GM23338 (cell line): Measurements from ENCODE around the gene NAPG. TPM values are rescaled to one million over a fixed set of nuclear protein-coding genes. Genes with fewer than 3 reads are reported as not detected.

ENCODE experiments used
- ATAC-seq: fragments of 200-7000 bp; cut with Tn5 transposase; 3 replicates; pipeline ENCODE4 v1.9.1; 2020
- DNase-seq: peaks from one replicate; pipeline ENCODE4 v3.0.0-alpha.2; 2015; ENCODE audit warnings: low spot score
- H2AFZ ChIP-seq: fragments of 200-600 bp; sonication (generic); 2 replicates; pipeline ENCODE4 v1.8.0; 2016; ENCODE audit warnings: antibody characterized with exemption, mild to moderate bottlenecking, moderate library complexity
- H3F3A ChIP-seq: fragments of 200-600 bp; sonication (generic); replicated peaks from 2 replicates; pipeline ENCODE4 v1.8.0; 2017; ENCODE audit warnings: antibody characterized with exemption, mixed run types, low read depth
- H3K27ac ChIP-seq: fragments of 200-600 bp; sonication (generic); 2 replicates; pipeline ENCODE4 v1.6.1; 2016; ENCODE audit warnings: low read depth
- H3K27me3 ChIP-seq: fragments of 200-600 bp; sonication (generic); 2 replicates; pipeline ENCODE4 v1.8.0; 2016; ENCODE audit warnings: mild to moderate bottlenecking, mixed run types, moderate library complexity; ENCODE audit not compliant: insufficient read depth
- H3K36me3 ChIP-seq: fragments of 200-600 bp; sonication (generic); 2 replicates; pipeline ENCODE4 v1.8.0; 2016; ENCODE audit warnings: mild to moderate bottlenecking; ENCODE audit not compliant: insufficient read depth
- H3K4me1 ChIP-seq: fragments of 200-600 bp; sonication (generic); 2 replicates; pipeline ENCODE4 v1.8.0; 2016; ENCODE audit warnings: mild to moderate bottlenecking, moderate library complexity; ENCODE audit not compliant: insufficient read depth
- H3K4me2 ChIP-seq: fragments of 200-600 bp; sonication (generic); 2 replicates; pipeline ENCODE4 v1.7.1; 2017; ENCODE audit warnings: mixed run types
- H3K4me3 ChIP-seq: fragments of 200-600 bp; sonication (generic); 2 replicates; pipeline ENCODE4 v1.6.1; 2016; ENCODE audit warnings: mixed run types
- H3K79me2 ChIP-seq: fragments of 200-600 bp; sonication (generic); replicated peaks from 2 replicates; pipeline ENCODE4 v1.8.0; 2017; ENCODE audit warnings: mild to moderate bottlenecking; ENCODE audit not compliant: insufficient read depth
- H3K9me2 ChIP-seq: fragments of 200-600 bp; sonication (generic); 2 replicates; pipeline ENCODE4 v1.8.0; 2017; ENCODE audit not compliant: insufficient read depth
- H4K20me1 ChIP-seq: fragments of 200-600 bp; sonication (generic); replicated peaks from 2 replicates; pipeline ENCODE4 v1.8.0; 2017; ENCODE audit warnings: mild to moderate bottlenecking; ENCODE audit not compliant: insufficient read depth
- H3K27ac Mint-ChIP-seq: 2 replicates; pipeline ENCODE4 v1.8.0; 2020; ENCODE audit warnings: inconsistent platforms, mild to moderate bottlenecking, moderate library complexity, mixed read lengths
- H3K27me3 Mint-ChIP-seq: 3 replicates; pipeline ENCODE4 v1.8.0; 2022; ENCODE audit warnings: low read depth, mild to moderate bottlenecking, moderate library complexity, mixed read lengths, inconsistent platforms; ENCODE audit not compliant: insufficient read depth, poor library complexity
- H3K36me3 Mint-ChIP-seq: 3 replicates; pipeline ENCODE4 v1.8.0; 2021; ENCODE audit warnings: low read depth, mild to moderate bottlenecking, inconsistent platforms, moderate library complexity, mixed read lengths
- H3K4me1 Mint-ChIP-seq: 3 replicates; pipeline ENCODE4 v1.8.0; 2020; ENCODE audit warnings: mild to moderate bottlenecking, inconsistent platforms, mixed read lengths
- H3K4me3 Mint-ChIP-seq: 3 replicates; pipeline ENCODE4 v1.8.0; 2021; ENCODE audit warnings: moderate library complexity, mild to moderate bottlenecking, inconsistent platforms, mixed read lengths
- H3K9me3 Mint-ChIP-seq: 3 replicates; pipeline ENCODE4 v1.8.0; 2020; ENCODE audit warnings: moderate library complexity, mild to moderate bottlenecking, inconsistent platforms, mixed read lengths
- CREB1 ChIP-seq: fragments of 250-450 bp; sonication (Bioruptor Pico); IDR thresholded peaks from 2 replicates; pipeline ENCODE4 v1.5.0; 2020; ENCODE audit warnings: low read depth, mild to moderate bottlenecking, moderate library complexity
- EZH2 ChIP-seq: fragments of 200-600 bp; sonication (generic); IDR thresholded peaks from one replicate; pipeline ENCODE4 v1.8.0; 2017; ENCODE audit warnings: antibody characterized with exemption, mild to moderate bottlenecking, low read depth; ENCODE audit not compliant: unreplicated experiment
- EZH2phosphoT487 ChIP-seq: fragments of 200-600 bp; sonication (generic); IDR thresholded peaks from one replicate; pipeline ENCODE4 v1.8.1; 2018; ENCODE audit warnings: antibody characterized with exemption; ENCODE audit not compliant: unreplicated experiment
- JUNB ChIP-seq: IDR thresholded peaks from one replicate; pipeline ENCODE4 v1.6.1; 2016; ENCODE audit warnings: antibody characterized with exemption; ENCODE audit not compliant: unreplicated experiment
- NANOG ChIP-seq: IDR thresholded peaks from 2 replicates; pipeline ENCODE4 v1.6.1; 2016; ENCODE audit warnings: antibody characterized with exemption, borderline replicate concordance
- POLR2AphosphoS5 ChIP-seq: IDR thresholded peaks from 2 replicates; pipeline ENCODE4 v1.6.1; 2016; ENCODE audit warnings: antibody characterized with exemption, low read depth
- STAT1 ChIP-seq: IDR thresholded peaks from one replicate; pipeline ENCODE4 v1.6.1; 2016; ENCODE audit warnings: antibody characterized with exemption; ENCODE audit not compliant: unreplicated experiment
- ZNF114 ChIP-seq: fragments of 250-450 bp; sonication (Bioruptor Pico); IDR thresholded peaks from 2 replicates; pipeline ENCODE4 v1.5.0; 2020; ENCODE audit warnings: mild to moderate bottlenecking, moderate library complexity
- ZNF331 ChIP-seq: fragments of 250-450 bp; sonication (Bioruptor Pico); IDR thresholded peaks from 2 replicates; pipeline ENCODE4 v1.5.0; 2020; ENCODE audit warnings: low read depth, mild to moderate bottlenecking, moderate library complexity
- polyA plus RNA-seq: library from polyadenylated mRNA; unstranded; fragments of >200 nt; fragmentation: Nextera tagmentation; extraction: Ambion mirVana; gene quantifications from 2 replicates; pipeline ENCODE4 v1.2.1, GENCODE V29; 2016
- total RNA-seq: library from RNA; depleted of rRNA; stranded (reverse); fragments of >200 nt; shearing (Covaris generic); gene quantifications from 2 replicates; pipeline ENCODE4 v1.2.3, GENCODE V29; 2014
- TF ChIP-seq, protein P1 (sequence below): fragments of 250-450 bp; sonication (Bioruptor Pico); IDR thresholded peaks from 2 replicates; pipeline ENCODE4 v1.5.0; 2020; ENCODE audit warnings: mild to moderate bottlenecking, moderate library complexity
- TF ChIP-seq, protein P2 (sequence below), 2 experiments: fragments of 200-600 bp in 1 of 2; sonication (generic) in 1 of 2; conservative IDR thresholded peaks; 2 replicates each; pipeline versions ENCODE4 v1.5.1 to v1.6.1; 2016 to 2017; ENCODE audit warnings: antibody characterized with exemption in 2 of 2, low read depth in 2 of 2, mild to moderate bottlenecking in 2 of 2, moderate library complexity in 1 of 2
- TF ChIP-seq, protein P3 (sequence below): IDR thresholded peaks from 2 replicates; pipeline ENCODE4 v1.6.1; 2016; ENCODE audit warnings: antibody characterized with exemption
- TF ChIP-seq, protein P4 (sequence below): IDR thresholded peaks from one replicate; pipeline ENCODE4 v1.6.1; 2018; ENCODE audit warnings: antibody characterized with exemption; ENCODE audit not compliant: unreplicated experiment

The NAPG gene
- total and polyA plus RNA-seq, 2 experiments from 2014 or later: 26.8 to 40.1 TPM

DNA sequence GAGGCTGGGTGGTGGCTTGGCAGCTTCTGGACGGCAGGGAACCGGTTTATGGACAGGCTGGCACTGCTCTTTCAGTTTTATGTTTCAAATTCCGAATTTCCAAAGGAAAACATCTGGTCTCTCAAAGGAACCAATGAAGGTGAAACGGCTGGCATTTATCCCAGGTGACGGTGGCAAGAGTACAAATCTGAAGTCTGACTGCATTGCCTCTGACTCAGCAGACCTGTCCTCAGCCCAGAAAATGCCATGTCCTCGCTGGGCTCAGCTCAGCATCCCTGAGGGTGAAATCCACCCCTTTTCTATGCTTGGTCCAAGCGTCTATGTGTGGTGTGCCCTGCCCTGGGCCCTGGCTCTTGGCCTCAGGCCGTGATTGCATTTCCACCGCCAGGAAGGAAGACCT, 38.1 kb downstream of the NAPG start:
- Mint-ChIP-seq H3K4me3 (no peak overlapping the region), H3K36me3 (no peaks in the 10 kb centered on the region), H3K9me3 (no peaks in the 10 kb centered on the region), H3K4me1 (peaks cover 3% of the 10 kb centered on the region; the same call in 1 of the 3 replicates), H3K27me3 (no peaks in the 10 kb centered on the region), H3K27ac (no peak overlapping the region)
- H3K36me3 ChIP-seq: no peaks in the 10 kb centered on the region
- no peaks in the 10 kb centered on the region for H3F3A ChIP-seq
- H3K27me3 ChIP-seq: no peaks in the 10 kb centered on the region
- H3K4me3 ChIP-seq: no peak overlapping the region
- 0 out of 2 replicates have a peak, but pooled peaks cover 3% of the 10 kb centered on the region for H3K9me2 ChIP-seq
- no peak for TF ChIP-seq NANOG
- no peak for TF ChIP-seq POLR2AphosphoS5
- TF ChIP-seq JUNB: no peak
- TF ChIP-seq, protein P1, sequence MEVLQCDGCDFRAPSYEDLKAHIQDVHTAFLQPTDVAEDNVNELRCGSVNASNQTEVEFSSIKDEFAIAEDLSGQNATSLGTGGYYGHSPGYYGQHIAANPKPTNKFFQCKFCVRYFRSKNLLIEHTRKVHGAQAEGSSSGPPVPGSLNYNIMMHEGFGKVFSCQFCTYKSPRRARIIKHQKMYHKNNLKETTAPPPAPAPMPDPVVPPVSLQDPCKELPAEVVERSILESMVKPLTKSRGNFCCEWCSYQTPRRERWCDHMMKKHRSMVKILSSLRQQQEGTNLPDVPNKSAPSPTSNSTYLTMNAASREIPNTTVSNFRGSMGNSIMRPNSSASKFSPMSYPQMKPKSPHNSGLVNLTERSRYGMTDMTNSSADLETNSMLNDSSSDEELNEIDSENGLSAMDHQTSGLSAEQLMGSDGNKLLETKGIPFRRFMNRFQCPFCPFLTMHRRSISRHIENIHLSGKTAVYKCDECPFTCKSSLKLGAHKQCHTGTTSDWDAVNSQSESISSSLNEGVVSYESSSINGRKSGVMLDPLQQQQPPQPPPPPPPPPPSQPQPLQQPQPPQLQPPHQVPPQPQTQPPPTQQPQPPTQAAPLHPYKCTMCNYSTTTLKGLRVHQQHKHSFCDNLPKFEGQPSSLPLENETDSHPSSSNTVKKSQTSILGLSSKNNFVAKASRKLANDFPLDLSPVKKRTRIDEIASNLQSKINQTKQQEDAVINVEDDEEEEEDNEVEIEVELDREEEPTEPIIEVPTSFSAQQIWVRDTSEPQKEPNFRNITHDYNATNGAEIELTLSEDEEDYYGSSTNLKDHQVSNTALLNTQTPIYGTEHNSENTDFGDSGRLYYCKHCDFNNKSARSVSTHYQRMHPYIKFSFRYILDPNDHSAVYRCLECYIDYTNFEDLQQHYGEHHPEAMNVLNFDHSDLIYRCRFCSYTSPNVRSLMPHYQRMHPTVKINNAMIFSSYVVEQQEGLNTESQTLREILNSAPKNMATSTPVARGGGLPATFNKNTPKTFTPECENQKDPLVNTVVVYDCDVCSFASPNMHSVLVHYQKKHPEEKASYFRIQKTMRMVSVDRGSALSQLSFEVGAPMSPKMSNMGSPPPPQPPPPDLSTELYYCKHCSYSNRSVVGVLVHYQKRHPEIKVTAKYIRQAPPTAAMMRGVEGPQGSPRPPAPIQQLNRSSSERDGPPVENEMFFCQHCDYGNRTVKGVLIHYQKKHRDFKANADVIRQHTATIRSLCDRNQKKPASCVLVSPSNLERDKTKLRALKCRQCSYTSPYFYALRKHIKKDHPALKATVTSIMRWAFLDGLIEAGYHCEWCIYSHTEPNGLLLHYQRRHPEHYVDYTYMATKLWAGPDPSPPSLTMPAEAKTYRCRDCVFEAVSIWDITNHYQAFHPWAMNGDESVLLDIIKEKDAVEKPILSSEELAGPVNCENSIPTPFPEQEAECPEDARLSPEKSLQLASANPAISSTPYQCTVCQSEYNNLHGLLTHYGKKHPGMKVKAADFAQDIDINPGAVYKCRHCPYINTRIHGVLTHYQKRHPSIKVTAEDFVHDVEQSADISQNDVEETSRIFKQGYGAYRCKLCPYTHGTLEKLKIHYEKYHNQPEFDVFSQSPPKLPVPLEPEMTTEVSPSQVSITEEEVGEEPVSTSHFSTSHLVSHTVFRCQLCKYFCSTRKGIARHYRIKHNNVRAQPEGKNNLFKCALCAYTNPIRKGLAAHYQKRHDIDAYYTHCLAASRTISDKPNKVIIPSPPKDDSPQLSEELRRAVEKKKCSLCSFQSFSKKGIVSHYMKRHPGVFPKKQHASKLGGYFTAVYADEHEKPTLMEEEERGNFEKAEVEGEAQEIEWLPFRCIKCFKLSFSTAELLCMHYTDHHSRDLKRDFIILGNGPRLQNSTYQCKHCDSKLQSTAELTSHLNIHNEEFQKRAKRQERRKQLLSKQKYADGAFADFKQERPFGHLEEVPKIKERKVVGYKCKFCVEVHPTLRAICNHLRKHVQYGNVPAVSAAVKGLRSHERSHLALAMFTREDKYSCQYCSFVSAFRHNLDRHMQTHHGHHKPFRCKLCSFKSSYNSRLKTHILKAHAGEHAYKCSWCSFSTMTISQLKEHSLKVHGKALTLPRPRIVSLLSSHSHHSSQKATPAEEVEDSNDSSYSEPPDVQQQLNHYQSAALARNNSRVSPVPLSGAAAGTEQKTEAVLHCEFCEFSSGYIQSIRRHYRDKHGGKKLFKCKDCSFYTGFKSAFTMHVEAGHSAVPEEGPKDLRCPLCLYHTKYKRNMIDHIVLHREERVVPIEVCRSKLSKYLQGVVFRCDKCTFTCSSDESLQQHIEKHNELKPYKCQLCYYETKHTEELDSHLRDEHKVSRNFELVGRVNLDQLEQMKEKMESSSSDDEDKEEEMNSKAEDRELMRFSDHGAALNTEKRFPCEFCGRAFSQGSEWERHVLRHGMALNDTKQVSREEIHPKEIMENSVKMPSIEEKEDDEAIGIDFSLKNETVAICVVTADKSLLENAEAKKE: no peak
- TF ChIP-seq EZH2phosphoT487: no peak
- TF ChIP-seq, protein P2, sequence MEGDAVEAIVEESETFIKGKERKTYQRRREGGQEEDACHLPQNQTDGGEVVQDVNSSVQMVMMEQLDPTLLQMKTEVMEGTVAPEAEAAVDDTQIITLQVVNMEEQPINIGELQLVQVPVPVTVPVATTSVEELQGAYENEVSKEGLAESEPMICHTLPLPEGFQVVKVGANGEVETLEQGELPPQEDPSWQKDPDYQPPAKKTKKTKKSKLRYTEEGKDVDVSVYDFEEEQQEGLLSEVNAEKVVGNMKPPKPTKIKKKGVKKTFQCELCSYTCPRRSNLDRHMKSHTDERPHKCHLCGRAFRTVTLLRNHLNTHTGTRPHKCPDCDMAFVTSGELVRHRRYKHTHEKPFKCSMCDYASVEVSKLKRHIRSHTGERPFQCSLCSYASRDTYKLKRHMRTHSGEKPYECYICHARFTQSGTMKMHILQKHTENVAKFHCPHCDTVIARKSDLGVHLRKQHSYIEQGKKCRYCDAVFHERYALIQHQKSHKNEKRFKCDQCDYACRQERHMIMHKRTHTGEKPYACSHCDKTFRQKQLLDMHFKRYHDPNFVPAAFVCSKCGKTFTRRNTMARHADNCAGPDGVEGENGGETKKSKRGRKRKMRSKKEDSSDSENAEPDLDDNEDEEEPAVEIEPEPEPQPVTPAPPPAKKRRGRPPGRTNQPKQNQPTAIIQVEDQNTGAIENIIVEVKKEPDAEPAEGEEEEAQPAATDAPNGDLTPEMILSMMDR (conservative IDR thresholded peaks at IDR 0.05; ENCODE audit: low read depth in 2 of 2): no peak
- TF ChIP-seq, protein P3, sequence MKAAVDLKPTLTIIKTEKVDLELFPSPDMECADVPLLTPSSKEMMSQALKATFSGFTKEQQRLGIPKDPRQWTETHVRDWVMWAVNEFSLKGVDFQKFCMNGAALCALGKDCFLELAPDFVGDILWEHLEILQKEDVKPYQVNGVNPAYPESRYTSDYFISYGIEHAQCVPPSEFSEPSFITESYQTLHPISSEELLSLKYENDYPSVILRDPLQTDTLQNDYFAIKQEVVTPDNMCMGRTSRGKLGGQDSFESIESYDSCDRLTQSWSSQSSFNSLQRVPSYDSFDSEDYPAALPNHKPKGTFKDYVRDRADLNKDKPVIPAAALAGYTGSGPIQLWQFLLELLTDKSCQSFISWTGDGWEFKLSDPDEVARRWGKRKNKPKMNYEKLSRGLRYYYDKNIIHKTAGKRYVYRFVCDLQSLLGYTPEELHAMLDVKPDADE: no peak
- TF ChIP-seq ZNF331 (CRISPR knock-in tag): no peak
- no peak for TF ChIP-seq ZNF114 (CRISPR knock-in tag)
- TF ChIP-seq, protein P4, sequence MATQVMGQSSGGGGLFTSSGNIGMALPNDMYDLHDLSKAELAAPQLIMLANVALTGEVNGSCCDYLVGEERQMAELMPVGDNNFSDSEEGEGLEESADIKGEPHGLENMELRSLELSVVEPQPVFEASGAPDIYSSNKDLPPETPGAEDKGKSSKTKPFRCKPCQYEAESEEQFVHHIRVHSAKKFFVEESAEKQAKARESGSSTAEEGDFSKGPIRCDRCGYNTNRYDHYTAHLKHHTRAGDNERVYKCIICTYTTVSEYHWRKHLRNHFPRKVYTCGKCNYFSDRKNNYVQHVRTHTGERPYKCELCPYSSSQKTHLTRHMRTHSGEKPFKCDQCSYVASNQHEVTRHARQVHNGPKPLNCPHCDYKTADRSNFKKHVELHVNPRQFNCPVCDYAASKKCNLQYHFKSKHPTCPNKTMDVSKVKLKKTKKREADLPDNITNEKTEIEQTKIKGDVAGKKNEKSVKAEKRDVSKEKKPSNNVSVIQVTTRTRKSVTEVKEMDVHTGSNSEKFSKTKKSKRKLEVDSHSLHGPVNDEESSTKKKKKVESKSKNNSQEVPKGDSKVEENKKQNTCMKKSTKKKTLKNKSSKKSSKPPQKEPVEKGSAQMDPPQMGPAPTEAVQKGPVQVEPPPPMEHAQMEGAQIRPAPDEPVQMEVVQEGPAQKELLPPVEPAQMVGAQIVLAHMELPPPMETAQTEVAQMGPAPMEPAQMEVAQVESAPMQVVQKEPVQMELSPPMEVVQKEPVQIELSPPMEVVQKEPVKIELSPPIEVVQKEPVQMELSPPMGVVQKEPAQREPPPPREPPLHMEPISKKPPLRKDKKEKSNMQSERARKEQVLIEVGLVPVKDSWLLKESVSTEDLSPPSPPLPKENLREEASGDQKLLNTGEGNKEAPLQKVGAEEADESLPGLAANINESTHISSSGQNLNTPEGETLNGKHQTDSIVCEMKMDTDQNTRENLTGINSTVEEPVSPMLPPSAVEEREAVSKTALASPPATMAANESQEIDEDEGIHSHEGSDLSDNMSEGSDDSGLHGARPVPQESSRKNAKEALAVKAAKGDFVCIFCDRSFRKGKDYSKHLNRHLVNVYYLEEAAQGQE: no peak
- TF ChIP-seq CREB1 (CRISPR knock-in tag): no peak
- no peak for TF ChIP-seq STAT1
- no peak for TF ChIP-seq EZH2
- no peak for DNase-seq
- H3K27ac ChIP-seq: no peak overlapping the region
- H3K4me2 ChIP-seq: no peak overlapping the region
- H2AFZ ChIP-seq: no peak overlapping the region
- no peak for ATAC-seq
- no peaks in the 10 kb centered on the region for H4K20me1 ChIP-seq
- no peaks in the 10 kb centered on the region for H3K4me1 ChIP-seq
- no peaks in the 10 kb centered on the region for H3K79me2 ChIP-seq
